Pancreas (tissue), 10 donors: ENCODE measurements around the gene FANK1. TPM values are rescaled to one million over a fixed set of nuclear protein-coding genes. Genes with fewer than 3 reads are reported as not detected.

Experiments used
- ATAC-seq, 4 donors: fragments of 200-7000 bp; cut with Tn5 transposase; one replicate each; pipeline versions ENCODE4 v1.8.0 to v1.9.1; 2020; ENCODE audit warnings: mild to moderate bottlenecking in 4 of 4, moderate library complexity in 4 of 4
- DNase-seq, 6 donors: peaks; one replicate each; pipeline ENCODE4 v3.0.0-alpha.2; 2020
- FAIRE-seq: peaks from 2 replicates; lab custom pipeline; 2012; peaks lifted over from hg19 to GRCh38; lab: Jason Lieb, UNC
- H3K27ac ChIP-seq, 4 donors: fragments of 200-600 bp; sonication (generic); 1 replicate in 3 of 4; 2 replicates in 1 of 4; pipeline versions ENCODE4 v1.5.0 to v1.8.0; 2020
- H3K27me3 ChIP-seq, 4 donors: fragments of 200-600 bp; one replicate each; pipeline ENCODE4 v1.8.0; 2021
- H3K36me3 ChIP-seq, 3 donors: fragments of 200-600 bp; sonication (generic) in 1 of 3; one replicate each; pipeline versions ENCODE4 v1.5.0 to v1.8.0; 2020 to 2021
- H3K4me1 ChIP-seq, 3 donors: fragments of 200-600 bp; one replicate each; pipeline ENCODE4 v1.8.0; 2021
- H3K4me3 ChIP-seq, 4 donors: fragments of 200-600 bp; sonication (generic) in 2 of 4; one replicate each; pipeline versions ENCODE4 v1.5.0 to v1.8.0; 2020 to 2021
- H3K9me3 ChIP-seq, 4 donors: fragments of 200-600 bp; one replicate each; pipeline ENCODE4 v1.8.0; 2021
- CTCF ChIP-seq, 4 donors: fragments of 200-600 bp; sonication (generic) in 3 of 4; IDR thresholded peaks; one replicate each; pipeline versions ENCODE4 v1.5.0 to v1.8.0; 2021; ENCODE audit warnings: antibody characterized with exemption in 4 of 4
- WGBS, 2 donors: extraction: QIAGEN DNeasy Blood & Tissue Kit; methylation state at CpG; one replicate each; pipeline ENCODE4 v1.1.7; 2013; 5-methylcytosine and 5-hydroxymethylcytosine counted together
- intact Hi-C, 3 donors: fragments of 100-400 bp; cut with DNase I; formaldehyde crosslinking; loops; one replicate each; pipeline versions ENCODE4 v1.11.1 to v1.14.2; 2022
- polyA plus RNA-seq, 2 donors: library from polyadenylated mRNA; stranded (reverse); fragments of 200-250 nt; gene quantifications; one replicate each; pipeline ENCODE4 v1.2.3, GENCODE V29; 2013
- total RNA-seq, 6 donors: library from RNA; stranded (reverse); fragmentation: NEBNext Ultra II Directional in 4 of 6; extraction: Animal tissue kit (Norgen Biotek cat#: 25700) in 4 of 6; gene quantifications; one replicate each; pipeline versions ENCODE4 v1.2.1 to v1.2.4, GENCODE V29; 2021 to 2023
- donor health status: healthy with polysubstance abuse.
- donor health status: DM: no; HTN: no; CAD: no; lungs with moderate emphysema.
- donor health status: DM: no; HTN: no; CAD: no.
- donor health status: control.
- donor health status: control.
- donor health status: Bipolar disorder and iron deficiency.
- donor health status: DM: yes; HTN: yes; CAD: no.
- donor health status: DM: no; HTN: no; CAD: no.
- donor health status: DM: no; HTN: no; CAD: no.
- donor health status: DM: yes; HTN: yes; CAD: no.

FANK1 gene
- total and polyA plus RNA-seq, 8 donors: 1.6 to 13.2 (median 3.2) TPM

- FAIRE-seq (no peak), ATAC-seq (no peak), DNase-seq (no peak)
- intact Hi-C loops: no loop called here
- no peak for TF ChIP-seq CTCF (IDR thresholded peaks at IDR 0.05)
- 72 to 77% methylated on average over 3 of the region's 3 CpGs for WGBS, 2 donors
- Histone ChIP-seq H3K4me3 (no peak overlapping the region), H3K27me3 (no peaks in the 10 kb centered on the region), H3K4me1 (no peaks in the 10 kb centered on the region), H3K9me3 (no peaks in the 10 kb centered on the region), H3K36me3 (no peaks in the 10 kb centered on the region), H3K27ac (no peak overlapping the region)
These were observed 119.0 kb downstream of the FANK1 start for GRCh38 chr10:126015413-126015812.

- no peak for TF ChIP-seq CTCF (IDR thresholded peaks at IDR 0.05)
- Histone ChIP-seq H3K27me3 (no peaks in the 10 kb centered on the region), H3K27ac (peak overlapping the region in 2 of 4 donors; percentile 19 to 63), H3K36me3 (no peaks in the 10 kb centered on the region), H3K9me3 (no peaks in the 10 kb centered on the region), H3K4me3 (no peak overlapping the region), H3K4me1 (no peaks in the 10 kb centered on the region)
- FAIRE-seq: no peak
- DNase-seq: no peak
- intact Hi-C loops: no loop called here
- peak in 2 of 4 donors; percentile 60 to 65 for ATAC-seq
- WGBS, 2 donors: 79 to 86% methylated on average over 4 of the region's 4 CpGs
These were observed 119.9 kb downstream of the FANK1 start for GRCh38 chr10:126016156-126016805.

GRCh38 chr10:126016882-126017281 is 120.5 kb downstream of the FANK1 start:
- 67 to 75% methylated on average over 3 of the region's 3 CpGs for WGBS, 2 donors
- Histone ChIP-seq H3K4me3 (no peak overlapping the region), H3K27ac (peak overlapping the region in 2 of 4 donors; percentile 19 to 63), H3K9me3 (no peaks in the 10 kb centered on the region), H3K4me1 (peaks cover 0 to 1% (median 0%) of the 10 kb centered on the region in 3 donors), H3K27me3 (no peaks in the 10 kb centered on the region), H3K36me3 (no peaks in the 10 kb centered on the region)
- FAIRE-seq (no peak), ATAC-seq (peak; percentile 43 to 78 (median 65)), DNase-seq (no peak)
- no peak for TF ChIP-seq CTCF (IDR thresholded peaks at IDR 0.05)
- intact Hi-C loops: no loop called here

GRCh38 chr10:126017961-126018560 is 121.7 kb downstream of the FANK1 start:
- Histone ChIP-seq H3K9me3 (no peaks in the 10 kb centered on the region), H3K27me3 (no peaks in the 10 kb centered on the region), H3K4me3 (no peak overlapping the region), H3K4me1 (peaks cover 0 to 3% (median 0%) of the 10 kb centered on the region in 3 donors), H3K27ac (peak overlapping the region in 2 of 4 donors; percentile 15 to 45), H3K36me3 (no peaks in the 10 kb centered on the region)
- WGBS, 2 donors: 57 to 63% methylated on average over 2 of the region's 2 CpGs
- DNase-seq (peak in 1 of 6 donors; percentile 26), ATAC-seq (peak in 3 of 4 donors; percentile 23 to 51 (median 27)), FAIRE-seq (no peak)
- no peak for TF ChIP-seq CTCF (IDR thresholded peaks at IDR 0.05)
- intact Hi-C loops: no loop called here
